DOHH2 (cell line): Measurements from ENCODE around the gene RNF13.
"Not testable (repeated sequence)": the region's sequence is repeated elsewhere in the genome, so short reads cannot be mapped to it uniquely, and the experiment has no call there.

Experiments
- H3F3A ChIP-seq: fragments of 200-600 bp; sonication (generic), shearing (Covaris generic); 2 replicates; pipeline ENCODE4 v1.6.0; 2016; ENCODE audit warnings: antibody characterized with exemption, mild to moderate bottlenecking; ENCODE audit not compliant: control insufficient read depth, insufficient read depth
- H3K27ac ChIP-seq: fragments of 200-600 bp; sonication (generic); 2 replicates; pipeline ENCODE4 v1.5.1; 2014; ENCODE audit warnings: low read depth, mild to moderate bottlenecking, low read length, moderate library complexity
- H3K27me3 ChIP-seq: fragments of 200-600 bp; sonication (generic); 2 replicates; pipeline ENCODE4 v1.6.1; 2014; ENCODE audit warnings: mild to moderate bottlenecking, low read length, mixed read lengths; ENCODE audit not compliant: control insufficient read depth
- H3K36me3 ChIP-seq: fragments of 200-600 bp; sonication (generic); 2 replicates; pipeline ENCODE4 v1.6.1; 2014; ENCODE audit warnings: mild to moderate bottlenecking, low read length, moderate library complexity, mixed read lengths; ENCODE audit not compliant: control insufficient read depth
- H3K4me1 ChIP-seq: fragments of 200-600 bp; sonication (generic); 2 replicates; pipeline ENCODE4 v1.6.1; 2014; ENCODE audit warnings: mild to moderate bottlenecking, low read length, mixed read lengths; ENCODE audit not compliant: control insufficient read depth
- H3K4me2 ChIP-seq: fragments of 200-600 bp; sonication (generic); 2 replicates; pipeline ENCODE4 v1.6.0; 2014; ENCODE audit warnings: mild to moderate bottlenecking, low read length, moderate library complexity
- H3K4me3 ChIP-seq: fragments of 200-600 bp; sonication (generic); 2 replicates; pipeline ENCODE4 v1.5.1; 2014; ENCODE audit warnings: mild to moderate bottlenecking, low read length, mixed read lengths
- H3K79me2 ChIP-seq: fragments of 200-600 bp; sonication (generic); 2 replicates; pipeline ENCODE4 v1.6.1; 2014; ENCODE audit warnings: mild to moderate bottlenecking, low read length, mixed read lengths; ENCODE audit not compliant: control insufficient read depth
- H3K9me2 ChIP-seq: fragments of 200-600 bp; sonication (generic); replicated peaks from 2 replicates; pipeline ENCODE4 v1.6.1; 2014; ENCODE audit warnings: mild to moderate bottlenecking, low read length, mixed read lengths; ENCODE audit not compliant: control insufficient read depth
- H3K9me3 ChIP-seq: fragments of 200-600 bp; sonication (generic); 2 replicates; pipeline ENCODE4 v1.6.1; 2014; ENCODE audit warnings: antibody characterized with exemption, low read length, mixed read lengths; ENCODE audit not compliant: control insufficient read depth, insufficient read depth
- H4K20me1 ChIP-seq: fragments of 200-600 bp; sonication (generic); 2 replicates; pipeline ENCODE4 v1.6.0; 2014; ENCODE audit warnings: low read depth, mild to moderate bottlenecking, antibody characterized with exemption, low read length, moderate library complexity; ENCODE audit not compliant: control insufficient read depth, insufficient read depth
- EZH2phosphoT487 ChIP-seq: fragments of 200-600 bp; sonication (generic); IDR thresholded peaks from 2 replicates; pipeline ENCODE4 v1.6.1; 2017; ENCODE audit warnings: borderline replicate concordance, mild to moderate bottlenecking, antibody characterized with exemption, low read length, moderate library complexity, mixed read lengths
- TF ChIP-seq, protein P1 (sequence below): fragments of 200-600 bp; sonication (generic); IDR thresholded peaks from one replicate; pipeline ENCODE4 v1.5.1; 2014; ENCODE audit warnings: antibody characterized with exemption, mild to moderate bottlenecking, low read depth, low read length; ENCODE audit not compliant: poor library complexity, severe bottlenecking

RNF13 gene

DNA sequence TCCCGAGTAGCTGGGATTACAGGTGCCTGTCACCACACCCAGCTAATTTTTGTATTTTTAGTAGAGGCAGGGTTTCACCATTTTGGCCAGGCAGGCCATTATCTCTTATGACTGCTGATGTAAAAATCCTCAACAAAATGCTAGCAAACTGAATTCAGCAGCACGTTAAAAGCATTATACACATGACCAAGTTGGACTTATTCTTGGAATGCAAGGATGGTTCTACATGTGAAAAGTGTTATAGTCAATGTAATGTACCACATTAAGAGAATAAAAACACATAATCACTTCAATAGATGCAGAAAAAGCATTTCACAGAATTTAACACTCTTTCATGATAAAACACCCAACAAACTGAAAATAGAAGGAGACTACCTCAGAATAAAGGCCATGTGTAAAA lies 20.2 kb downstream of the RNF13 start:
- Histone ChIP-seq H3K4me2 (no peak overlapping the region), H3K27me3 (no peaks in the 10 kb centered on the region), H4K20me1 (no peaks in the 10 kb centered on the region), H3F3A (no peaks in the 10 kb centered on the region), H3K4me3 (no peak overlapping the region), H3K9me3 (peaks cover 54% of the 10 kb centered on the region), H3K4me1 (no peaks in the 10 kb centered on the region), H3K27ac (no peak overlapping the region), H3K9me2 (no peaks in the 10 kb centered on the region), H3K36me3 (peaks cover 12% of the 10 kb centered on the region; the same call in 1 of the 2 replicates), H3K79me2 (peaks cover 84% of the 10 kb centered on the region)
- TF ChIP-seq, protein P1, sequence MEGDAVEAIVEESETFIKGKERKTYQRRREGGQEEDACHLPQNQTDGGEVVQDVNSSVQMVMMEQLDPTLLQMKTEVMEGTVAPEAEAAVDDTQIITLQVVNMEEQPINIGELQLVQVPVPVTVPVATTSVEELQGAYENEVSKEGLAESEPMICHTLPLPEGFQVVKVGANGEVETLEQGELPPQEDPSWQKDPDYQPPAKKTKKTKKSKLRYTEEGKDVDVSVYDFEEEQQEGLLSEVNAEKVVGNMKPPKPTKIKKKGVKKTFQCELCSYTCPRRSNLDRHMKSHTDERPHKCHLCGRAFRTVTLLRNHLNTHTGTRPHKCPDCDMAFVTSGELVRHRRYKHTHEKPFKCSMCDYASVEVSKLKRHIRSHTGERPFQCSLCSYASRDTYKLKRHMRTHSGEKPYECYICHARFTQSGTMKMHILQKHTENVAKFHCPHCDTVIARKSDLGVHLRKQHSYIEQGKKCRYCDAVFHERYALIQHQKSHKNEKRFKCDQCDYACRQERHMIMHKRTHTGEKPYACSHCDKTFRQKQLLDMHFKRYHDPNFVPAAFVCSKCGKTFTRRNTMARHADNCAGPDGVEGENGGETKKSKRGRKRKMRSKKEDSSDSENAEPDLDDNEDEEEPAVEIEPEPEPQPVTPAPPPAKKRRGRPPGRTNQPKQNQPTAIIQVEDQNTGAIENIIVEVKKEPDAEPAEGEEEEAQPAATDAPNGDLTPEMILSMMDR = no peak
- no peak for TF ChIP-seq EZH2phosphoT487

DNA sequence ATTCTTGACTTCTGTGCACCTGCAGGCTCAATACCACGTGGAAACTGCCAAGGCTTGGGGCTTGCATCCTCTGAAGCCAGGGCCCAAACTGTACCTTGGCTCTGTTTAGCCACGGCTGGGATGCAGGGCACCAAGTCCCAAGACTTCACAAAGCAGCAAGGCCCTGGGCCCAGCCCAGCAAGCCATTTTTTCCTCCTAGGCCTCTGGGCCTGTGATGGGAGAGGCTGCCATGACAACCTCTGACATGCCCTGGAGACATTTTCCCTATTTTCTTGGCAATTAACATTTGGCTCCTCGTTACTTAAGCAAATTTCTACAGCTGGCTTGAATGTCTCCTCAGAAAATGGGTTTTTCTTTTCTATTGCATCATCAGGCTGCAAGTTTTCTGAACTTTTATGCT lies 25.5 kb downstream of the RNF13 start:
- H4K20me1 ChIP-seq, H3K4me2 ChIP-seq, H3K9me2 ChIP-seq, H3K27me3 ChIP-seq, H3F3A ChIP-seq, H3K4me3 ChIP-seq, H3K4me1 ChIP-seq, H3K27ac ChIP-seq: not testable (repeated sequence)
- peaks cover 27% of the 10 kb centered on the region for H3K9me3 ChIP-seq
- H3K36me3 ChIP-seq = peaks cover 13% of the 10 kb centered on the region
- H3K79me2 ChIP-seq = peaks cover 84% of the 10 kb centered on the region

DNA sequence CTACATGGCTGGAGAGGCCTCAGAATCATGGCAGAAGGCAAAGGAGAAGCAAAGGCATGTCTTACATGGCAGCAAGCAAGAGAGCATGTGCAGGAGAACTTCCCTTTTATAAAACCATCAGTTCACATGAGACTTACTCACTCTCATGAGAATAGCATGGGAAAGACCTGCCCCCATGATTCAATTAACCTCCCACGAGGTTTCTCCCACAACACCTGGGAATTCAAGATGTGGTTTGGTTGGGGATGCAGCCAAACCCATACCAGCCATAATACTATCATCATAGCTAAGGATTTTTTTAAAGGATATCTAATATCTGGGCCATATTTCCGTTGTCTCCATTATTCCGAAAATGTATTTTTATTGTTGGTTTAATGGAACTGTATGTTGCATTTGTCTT lies 26.5 kb downstream of the RNF13 start:
- peaks cover 22% of the 10 kb centered on the region for H3K9me3 ChIP-seq
- H3K4me1 ChIP-seq, H3F3A ChIP-seq, H3K27me3 ChIP-seq, H3K4me2 ChIP-seq, H3K27ac ChIP-seq, H3K4me3 ChIP-seq, H3K9me2 ChIP-seq, H4K20me1 ChIP-seq: not testable (repeated sequence)
- H3K79me2 ChIP-seq = peaks cover 85% of the 10 kb centered on the region
- peaks cover 13% of the 10 kb centered on the region for H3K36me3 ChIP-seq

DNA sequence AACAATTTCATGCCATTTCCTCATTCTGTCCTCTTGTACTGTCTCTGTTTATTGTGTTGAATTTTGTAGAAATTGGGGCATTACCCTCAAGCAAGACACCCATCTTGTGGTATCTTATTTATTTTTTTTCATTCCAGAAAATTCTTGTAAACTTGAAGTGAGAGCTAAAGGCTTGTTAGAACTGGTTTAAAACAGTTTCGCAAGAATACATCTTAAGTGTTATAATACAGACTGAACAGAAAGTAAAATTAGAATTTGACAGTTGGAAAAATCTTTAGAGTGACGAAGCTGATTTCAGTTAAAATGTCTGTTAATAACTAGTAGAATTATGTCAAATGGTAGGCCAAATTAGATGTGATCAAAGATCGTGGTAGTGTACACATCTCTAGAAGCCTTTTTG lies 26.9 kb downstream of the RNF13 start:
- Histone ChIP-seq H3K36me3 (peaks cover 13% of the 10 kb centered on the region), H3K9me2 (no peaks in the 10 kb centered on the region), H3K9me3 (peaks cover 18% of the 10 kb centered on the region), H3K27ac (no peak overlapping the region), H3K27me3 (no peaks in the 10 kb centered on the region), H3K4me1 (no peaks in the 10 kb centered on the region), H4K20me1 (no peaks in the 10 kb centered on the region), H3F3A (no peaks in the 10 kb centered on the region), H3K79me2 (peaks cover 85% of the 10 kb centered on the region), H3K4me2 (no peak overlapping the region), H3K4me3 (no peak overlapping the region)
- TF ChIP-seq, protein P1 = no peak
- no peak for TF ChIP-seq EZH2phosphoT487
